ENCODE measurements around the gene INSM1. TPM values are rescaled to one million over a fixed set of nuclear protein-coding genes. Genes with fewer than 3 reads are reported as not detected.
"Not testable (repeated sequence)": the region's sequence is repeated elsewhere in the genome, so short reads cannot be mapped to it uniquely, and the experiment has no call there.

INSM1 gene
- total RNA-seq, 1 experiment from 2014 or later = not detected

DNA sequence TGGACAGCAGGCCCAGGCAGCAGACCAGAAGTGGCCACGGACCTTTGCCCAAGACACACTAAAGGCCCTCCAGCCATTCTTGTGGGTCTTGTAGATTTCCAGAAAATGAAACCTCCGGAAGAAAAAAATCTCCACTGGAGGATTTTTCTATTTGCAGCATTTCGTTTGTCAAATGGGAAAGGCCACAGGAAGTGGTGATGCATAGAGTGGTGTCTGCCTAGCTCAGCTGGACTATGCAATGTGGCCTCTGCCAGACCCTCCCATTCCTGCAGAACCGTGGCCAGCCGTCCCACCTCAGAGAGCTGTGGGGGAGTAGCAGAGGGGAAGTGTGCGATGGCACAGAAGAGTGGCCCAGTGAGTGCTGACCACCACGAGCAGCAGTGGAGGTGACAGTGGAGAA is 24.0 kb upstream of the INSM1 start:
- DNase-seq = no peak
- ChIA-PET CTCF (no interaction called here), POLR2A (ENCODE audit: unreplicated experiment) (no interaction called here)
- Histone ChIP-seq H3K4me2 (no peak overlapping the region), H3F3A (ENCODE audit: insufficient read depth, low read depth) (no peaks in the 10 kb centered on the region), H3K27me3 (ENCODE audit: insufficient read depth, low read depth) (peaks cover 42% of the 10 kb centered on the region), H3K4me3 (no peak overlapping the region), H4K20me1 (ENCODE audit: insufficient read depth) (no peaks in the 10 kb centered on the region), H2AFZ (no peak overlapping the region), H3K79me2 (ENCODE audit: low read depth) (no peaks in the 10 kb centered on the region), H3K4me1 (replicated peaks; ENCODE audit: insufficient read depth) (no peaks in the 10 kb centered on the region), H3K36me3 (ENCODE audit: low read depth) (no peaks in the 10 kb centered on the region), H3K9me3 (ENCODE audit: insufficient read depth, low read depth) (no peaks in the 10 kb centered on the region), H3K9me2 (ENCODE audit: insufficient read depth) (no peaks in the 10 kb centered on the region), H3K27ac (no peak overlapping the region)
- BruUV-seq (replicated peaks) = no TSS peak
- TF ChIP-seq, protein P1, sequence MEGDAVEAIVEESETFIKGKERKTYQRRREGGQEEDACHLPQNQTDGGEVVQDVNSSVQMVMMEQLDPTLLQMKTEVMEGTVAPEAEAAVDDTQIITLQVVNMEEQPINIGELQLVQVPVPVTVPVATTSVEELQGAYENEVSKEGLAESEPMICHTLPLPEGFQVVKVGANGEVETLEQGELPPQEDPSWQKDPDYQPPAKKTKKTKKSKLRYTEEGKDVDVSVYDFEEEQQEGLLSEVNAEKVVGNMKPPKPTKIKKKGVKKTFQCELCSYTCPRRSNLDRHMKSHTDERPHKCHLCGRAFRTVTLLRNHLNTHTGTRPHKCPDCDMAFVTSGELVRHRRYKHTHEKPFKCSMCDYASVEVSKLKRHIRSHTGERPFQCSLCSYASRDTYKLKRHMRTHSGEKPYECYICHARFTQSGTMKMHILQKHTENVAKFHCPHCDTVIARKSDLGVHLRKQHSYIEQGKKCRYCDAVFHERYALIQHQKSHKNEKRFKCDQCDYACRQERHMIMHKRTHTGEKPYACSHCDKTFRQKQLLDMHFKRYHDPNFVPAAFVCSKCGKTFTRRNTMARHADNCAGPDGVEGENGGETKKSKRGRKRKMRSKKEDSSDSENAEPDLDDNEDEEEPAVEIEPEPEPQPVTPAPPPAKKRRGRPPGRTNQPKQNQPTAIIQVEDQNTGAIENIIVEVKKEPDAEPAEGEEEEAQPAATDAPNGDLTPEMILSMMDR (conservative IDR thresholded peaks at IDR 0.05) = no peak
- TF ChIP-seq EZH2 (IDR thresholded peaks at IDR 0.05; ENCODE audit: low read depth) = no peak
- intact Hi-C loops (cut with micrococcal nuclease; ENCODE audit: unreplicated experiment) = no loop called here

DNA sequence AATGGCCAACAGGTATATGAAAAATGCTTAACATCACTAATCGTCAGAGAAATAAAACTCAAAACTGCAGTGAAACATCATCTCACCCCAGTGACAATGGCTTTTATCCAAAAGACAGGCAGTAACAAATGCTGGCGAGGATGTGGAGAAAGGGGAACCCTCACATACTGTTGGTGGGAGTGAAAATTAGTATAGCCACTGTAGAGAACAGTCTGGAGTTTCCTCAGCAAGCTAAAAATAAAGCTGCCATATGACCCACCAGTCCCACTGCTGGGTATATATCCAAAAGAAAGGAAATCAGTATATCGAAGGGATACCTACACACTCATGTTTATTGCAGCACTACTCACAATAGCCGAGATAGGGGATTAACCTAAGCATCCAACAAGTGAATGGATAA is 23.4 kb upstream of the INSM1 start:
- H3K27me3 ChIP-seq (ENCODE audit: insufficient read depth, low read depth) = peaks cover 36% of the 10 kb centered on the region
- no peaks in the 10 kb centered on the region for H3K4me1 ChIP-seq (replicated peaks; ENCODE audit: insufficient read depth)
- no peaks in the 10 kb centered on the region for H3K9me2 ChIP-seq (ENCODE audit: insufficient read depth)
- no peaks in the 10 kb centered on the region for H3K79me2 ChIP-seq (ENCODE audit: low read depth)
- POLR2A ChIA-PET (ENCODE audit: unreplicated experiment) = no interaction called here
- H3K36me3 ChIP-seq (ENCODE audit: low read depth) = no peaks in the 10 kb centered on the region
- DNase-seq = no peak
- intact Hi-C loops (cut with micrococcal nuclease; ENCODE audit: unreplicated experiment) = no loop called here
- no peak overlapping the region for H3K27ac ChIP-seq
- H4K20me1 ChIP-seq (ENCODE audit: insufficient read depth) = no peaks in the 10 kb centered on the region
- no peaks in the 10 kb centered on the region for H3F3A ChIP-seq (ENCODE audit: insufficient read depth, low read depth)
- TF ChIP-seq, protein P1 (conservative IDR thresholded peaks at IDR 0.05) = no peak
- TF ChIP-seq EZH2 (IDR thresholded peaks at IDR 0.05; ENCODE audit: low read depth) = no peak
- no peak overlapping the region for H2AFZ ChIP-seq
- H3K4me2 ChIP-seq = no peak overlapping the region
- CTCF ChIA-PET = no interaction called here
- no peak overlapping the region for H3K4me3 ChIP-seq
- no TSS peak for BruUV-seq (replicated peaks)
- H3K9me3 ChIP-seq (ENCODE audit: insufficient read depth, low read depth) = no peaks in the 10 kb centered on the region

DNA sequence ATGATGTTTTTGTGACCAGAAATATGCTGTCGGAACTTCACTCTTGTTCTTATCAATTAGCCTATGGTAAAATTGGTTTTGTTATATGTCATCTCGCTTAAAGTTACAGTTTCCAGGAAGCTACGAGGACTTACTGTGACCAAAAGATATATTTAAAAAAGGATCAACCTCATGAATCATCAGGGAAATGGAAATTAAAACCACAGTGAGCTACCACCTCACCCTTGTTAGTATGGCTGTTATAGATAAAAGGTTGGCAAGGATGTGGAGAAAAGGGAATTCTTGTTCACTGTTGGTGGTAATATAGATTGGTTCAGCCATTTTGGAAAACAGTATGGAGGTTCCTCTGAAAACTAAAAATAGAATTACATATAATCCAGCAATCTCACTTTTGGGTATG is 14.3 kb upstream of the INSM1 start:
- no peaks in the 10 kb centered on the region for H3K4me1 ChIP-seq (replicated peaks; ENCODE audit: insufficient read depth)
- intact Hi-C loops (cut with micrococcal nuclease; ENCODE audit: unreplicated experiment) = no loop called here
- H4K20me1 ChIP-seq (ENCODE audit: insufficient read depth) = no peaks in the 10 kb centered on the region
- no peaks in the 10 kb centered on the region for H3K9me3 ChIP-seq (ENCODE audit: insufficient read depth, low read depth)
- no peaks in the 10 kb centered on the region for H3F3A ChIP-seq (ENCODE audit: insufficient read depth, low read depth)
- ChIA-PET POLR2A (ENCODE audit: unreplicated experiment) (no interaction called here), CTCF (no interaction called here)
- no peak overlapping the region for H3K4me3 ChIP-seq
- H3K4me2 ChIP-seq = no peak overlapping the region
- no peaks in the 10 kb centered on the region for H3K36me3 ChIP-seq (ENCODE audit: low read depth)
- no peaks in the 10 kb centered on the region for H3K79me2 ChIP-seq (ENCODE audit: low read depth)
- no peak overlapping the region for H2AFZ ChIP-seq
- peaks cover 25% of the 10 kb centered on the region for H3K27me3 ChIP-seq (ENCODE audit: insufficient read depth, low read depth)
- no peak for TF ChIP-seq EZH2 (IDR thresholded peaks at IDR 0.05; ENCODE audit: low read depth)
- TF ChIP-seq, protein P1 (conservative IDR thresholded peaks at IDR 0.05) = no peak
- DNase-seq = no peak
- H3K9me2 ChIP-seq (ENCODE audit: insufficient read depth) = no peaks in the 10 kb centered on the region
- no peak overlapping the region for H3K27ac ChIP-seq
- no TSS peak for BruUV-seq (replicated peaks)

DNA sequence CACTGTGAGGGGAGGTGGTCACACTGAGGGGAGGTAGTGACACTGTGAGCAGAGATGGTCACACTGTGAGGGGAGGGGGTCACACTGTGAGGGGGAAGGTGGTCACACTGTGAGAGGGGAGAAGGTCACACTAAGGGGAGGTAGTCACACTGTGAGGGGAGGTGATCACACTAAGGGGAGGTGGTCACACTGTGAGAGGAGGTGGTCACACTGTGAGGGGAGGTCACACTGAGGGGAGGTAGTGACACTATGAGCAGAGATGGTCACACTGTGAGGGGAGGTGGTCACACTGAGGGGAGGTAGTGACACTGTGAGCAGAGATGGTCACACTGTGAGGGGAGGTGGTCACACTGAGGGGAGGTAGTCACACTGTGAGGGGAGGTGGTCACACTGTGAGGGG is 12.4 kb upstream of the INSM1 start:
- CTCF ChIA-PET; DNase-seq; BruUV-seq (replicated peaks); H4K20me1 ChIP-seq (ENCODE audit: insufficient read depth); H3F3A ChIP-seq (ENCODE audit: insufficient read depth, low read depth); intact Hi-C loops (cut with micrococcal nuclease; ENCODE audit: unreplicated experiment); POLR2A ChIA-PET (ENCODE audit: unreplicated experiment); H3K9me2 ChIP-seq (ENCODE audit: insufficient read depth); H3K9me3 ChIP-seq (ENCODE audit: insufficient read depth, low read depth); H3K4me1 ChIP-seq (replicated peaks; ENCODE audit: insufficient read depth); H3K36me3 ChIP-seq (ENCODE audit: low read depth); H3K4me3 ChIP-seq; H3K79me2 ChIP-seq (ENCODE audit: low read depth); H3K4me2 ChIP-seq; H2AFZ ChIP-seq; H3K27ac ChIP-seq: not testable (repeated sequence)
- peaks cover 24% of the 10 kb centered on the region for H3K27me3 ChIP-seq (ENCODE audit: insufficient read depth, low read depth)
